HCT116 (cell line): ENCODE measurements around the gene NCAPH2. TPM values are rescaled to one million over a fixed set of nuclear protein-coding genes. Genes with fewer than 3 reads are reported as not detected.
"Not testable (repeated sequence)": the region's sequence is repeated elsewhere in the genome, so short reads cannot be mapped to it uniquely, and the experiment has no call there.

Source experiments
- ATAC-seq: fragments of 200-7000 bp; cut with Tn5 transposase; 2 replicates; pipeline ENCODE4 v1.9.1; 2020; ENCODE audit warnings: mild to moderate bottlenecking, moderate library complexity
- BruUV-seq: library from RNA; stranded (reverse); fragments of 400-500 nt; replicated peaks from 2 replicates; lab custom pipeline; 2021; lab: Mats Ljungman, UMichigan
- CTCF ChIA-PET: fragments of 300-600 bp; sonication (Branson Sonifier 250); formaldehyde crosslinking; loops from one replicate; lab custom pipeline; 2021; ENCODE audit warnings: antibody characterized with exemption; lab: Charles Lee
- POLR2A ChIA-PET: fragments of 300-600, 350-600 bp; sonication (Branson Sonifier 250); formaldehyde crosslinking; loops from one replicate; lab custom pipeline; 2021; ENCODE audit warnings: antibody characterized with exemption; lab: Charles Lee
- RAD21 ChIA-PET, 2 experiments: fragments of 300-600 bp; sonication (Branson Sonifier 250); formaldehyde crosslinking; loops; one replicate each; lab custom pipeline; 2023; ENCODE audit warnings: low total read pairs in 2 of 2; ENCODE audit not compliant: uncharacterized antibody in 2 of 2, unreplicated experiment in 2 of 2, low non-redundant PET in 1 of 2; lab: Charles Lee
- DNase-seq: peaks from one replicate; pipeline ENCODE4 v3.0.0-alpha.2; 2010; ENCODE audit warnings: low read depth, low spot score
- H2AFZ ChIP-seq: fragments of 200-600 bp; shearing (Covaris generic), sonication (generic); 2 replicates; pipeline ENCODE4 v1.6.1; 2017; ENCODE audit warnings: low read depth, mixed run types, mixed read lengths, antibody characterized with exemption, low read length; ENCODE audit not compliant: poor library complexity, severe bottlenecking
- H3K27ac ChIP-seq: 2 replicates; pipeline ENCODE4 v1.5.1; 2012; ENCODE audit warnings: low read depth, low read length
- H3K27me3 ChIP-seq: fragments of 200-600 bp; sonication (generic); 2 replicates; pipeline ENCODE4 v1.6.1; 2016; ENCODE audit warnings: mixed run types, low read length, mixed read lengths; ENCODE audit not compliant: insufficient read depth
- H3K36me3 ChIP-seq, 2 experiments: fragments of 200-500 bp in 1 of 2; fragments of 200-600 bp in 1 of 2; sonication (Bioruptor generic) in 1 of 2; sonication (generic) in 1 of 2; 2 replicates each; pipeline versions ENCODE4 v1.5.1 to v1.6.1; 2014 to 2016; ENCODE audit warnings: low read length in 2 of 2, inconsistent platforms in 1 of 2, mixed read lengths in 1 of 2, mixed run types in 1 of 2; ENCODE audit not compliant: insufficient read depth in 2 of 2, control insufficient read depth in 1 of 2
- H3K4me1 ChIP-seq, 2 experiments: fragments of 200-600 bp in 1 of 2; sonication (generic) in 1 of 2; 2 replicates each; pipeline versions ENCODE4 v1.5.1 to v1.6.1; 2012 to 2017; ENCODE audit warnings: low read length in 2 of 2, inconsistent platforms in 1 of 2, mild to moderate bottlenecking in 1 of 2, mixed read lengths in 1 of 2, mixed run types in 1 of 2, moderate library complexity in 1 of 2; ENCODE audit not compliant: insufficient read depth in 2 of 2, control insufficient read depth in 1 of 2
- H3K4me2 ChIP-seq: fragments of 200-600 bp; sonication (generic); 2 replicates; pipeline ENCODE4 v1.6.1; 2017; ENCODE audit warnings: mixed run types, low read length, mixed read lengths
- H3K4me3 ChIP-seq, 2 experiments: fragments of 200-600 bp in 1 of 2; sonication (generic) in 1 of 2; replicated peaks in 1 of 2; 2 replicates each; pipeline ENCODE4 v1.5.1; 2011 to 2016; ENCODE audit warnings: low read length in 2 of 2, control low read depth in 1 of 2, low read depth in 1 of 2, mild to moderate bottlenecking in 1 of 2, mixed read lengths in 1 of 2, mixed run types in 1 of 2
- H3K79me2 ChIP-seq: fragments of 200-600 bp; sonication (generic); 2 replicates; pipeline ENCODE4 v1.6.1; 2017; ENCODE audit warnings: mild to moderate bottlenecking, mixed run types, low read length, moderate library complexity, mixed read lengths; ENCODE audit not compliant: insufficient read depth
- H3K9ac ChIP-seq: fragments of 200-600 bp; sonication (generic); 2 replicates; pipeline ENCODE4 v1.6.1; 2016; ENCODE audit warnings: low read length, mixed read lengths
- H3K9me2 ChIP-seq: fragments of 200-600 bp; sonication (generic), shearing (Covaris generic); 2 replicates; pipeline ENCODE4 v1.6.1; 2017; ENCODE audit warnings: mixed run types, mild to moderate bottlenecking, moderate library complexity; ENCODE audit not compliant: insufficient read depth
- H3K9me3 ChIP-seq, 2 experiments: fragments of 200-500 bp in 1 of 2; fragments of 200-600 bp in 1 of 2; sonication (Bioruptor generic) in 1 of 2; sonication (generic) in 1 of 2; 2 replicates each; pipeline ENCODE4 v1.6.1; 2014 to 2017; ENCODE audit warnings: low read length in 2 of 2, mixed read lengths in 2 of 2, inconsistent platforms in 1 of 2, low read depth in 1 of 2, mild to moderate bottlenecking in 1 of 2, mixed run types in 1 of 2, moderate library complexity in 1 of 2; ENCODE audit not compliant: control insufficient read depth in 1 of 2, insufficient read depth in 1 of 2
- H4K20me1 ChIP-seq: fragments of 200-600 bp; sonication (generic), shearing (Covaris generic); 2 replicates; pipeline ENCODE4 v1.6.1; 2017; ENCODE audit warnings: mixed run types, mild to moderate bottlenecking, moderate library complexity; ENCODE audit not compliant: insufficient read depth
- ATF3 ChIP-seq: IDR thresholded peaks from 2 replicates; pipeline ENCODE4 v1.6.1; 2012
- CEBPB ChIP-seq: IDR thresholded peaks from 2 replicates; pipeline ENCODE4 v1.6.1; 2012; ENCODE audit warnings: low read depth
- CTCF ChIP-seq, 3 experiments: fragments of 200-600 bp in 1 of 3; sonication (generic) in 1 of 3; IDR thresholded peaks in 2 of 3; conservative IDR thresholded peaks in 1 of 3; 2 replicates each; pipeline ENCODE4 v1.5.1; 2012 to 2017; ENCODE audit warnings: low read depth in 2 of 3, low read length in 2 of 3, antibody characterized with exemption in 1 of 3, borderline replicate concordance in 1 of 3, control low read depth in 1 of 3, mild to moderate bottlenecking in 1 of 3, mixed read lengths in 1 of 3, mixed run types in 1 of 3, moderate library complexity in 1 of 3; ENCODE audit not compliant: insufficient read depth in 1 of 3
- EGR1 ChIP-seq: IDR thresholded peaks from 2 replicates; pipeline ENCODE4 v1.6.1; 2012; ENCODE audit warnings: low read depth
- EZH2 ChIP-seq: fragments of 200-600 bp; sonication (generic); IDR thresholded peaks from 2 replicates; pipeline ENCODE4 v1.6.1; 2017; ENCODE audit warnings: antibody characterized with exemption, mixed run types
- EZH2phosphoT487 ChIP-seq: fragments of 200-600 bp; IDR thresholded peaks from 2 replicates; pipeline ENCODE4 v1.6.1; 2018; ENCODE audit warnings: antibody characterized with exemption, borderline replicate concordance
- FOSL1 ChIP-seq: IDR thresholded peaks from 2 replicates; pipeline ENCODE4 v1.6.1; 2012; ENCODE audit warnings: low read depth
- JUND ChIP-seq: IDR thresholded peaks from 2 replicates; pipeline ENCODE4 v1.6.1; 2012
- MAX ChIP-seq: IDR thresholded peaks from 2 replicates; pipeline ENCODE4 v1.6.1; 2012
- RAD21 ChIP-seq: IDR thresholded peaks from 2 replicates; pipeline ENCODE4 v1.6.1; 2012; ENCODE audit warnings: low read depth, mild to moderate bottlenecking
- SRF ChIP-seq: IDR thresholded peaks from 2 replicates; pipeline ENCODE4 v1.6.1; 2012; ENCODE audit warnings: low read depth
- YY1 ChIP-seq: IDR thresholded peaks from 2 replicates; pipeline ENCODE4 v1.6.1; 2011; ENCODE audit warnings: low read length, low read depth, moderate library complexity, mild to moderate bottlenecking; ENCODE audit not compliant: insufficient replicate concordance; ENCODE audit errors: extremely low read depth
- ZFX ChIP-seq: fragments of 450-650 bp; IDR thresholded peaks from 2 replicates; pipeline ENCODE4 v1.6.1; 2017
- ZNF274 ChIP-seq: fragments of 200-500 bp; sonication (Bioruptor generic); IDR thresholded peaks from 2 replicates; pipeline ENCODE4 v1.6.1; 2014; ENCODE audit warnings: mild to moderate bottlenecking, low read depth, low read length, inconsistent platforms
- intact Hi-C: fragments of 100-400 bp; cut with micrococcal nuclease; formaldehyde crosslinking; loops from 2 replicates; pipeline ENCODE4 v1.10.0; 2022
- total RNA-seq: library from RNA; stranded (reverse); gene quantifications from one replicate; pipeline ENCODE4 v1.2.1, GENCODE V29; 2021; ENCODE audit not compliant: unreplicated experiment

Gene NCAPH2
- total RNA-seq, 1 experiment from 2014 or later, result 99.1 TPM

- ChIA-PET CTCF (no interaction called here), RAD21 (no interaction called here), POLR2A (no interaction called here)
- Histone ChIP-seq H3K4me2 (peak overlapping the region; percentile 93), H3K27ac (no peak overlapping the region), H3K4me1 (peaks cover 3 to 47% of the 10 kb centered on the region in 2 experiments; a peak in 3 of 4 replicates), H2AFZ (no peak overlapping the region), H3K9me2 (no peaks in the 10 kb centered on the region), H3K79me2 (peaks cover 5% of the 10 kb centered on the region; the same call in 1 of the 2 replicates), H3K4me3 (peak overlapping the region in 1 of 2 experiments; percentile 92; a peak in 1 of 4 replicates), H3K9ac (peak overlapping the region; percentile 91; the same call in 1 of the 2 replicates), H4K20me1 (no peaks in the 10 kb centered on the region), H3K27me3 (no peaks in the 10 kb centered on the region), H3K36me3 (no peaks in the 10 kb centered on the region), H3K9me3 (no peaks in the 10 kb centered on the region)
- no TSS peak for BruUV-seq
- DNase-seq, result no peak
- intact Hi-C loops, result loop anchor here (5.0 kb wide), 1 partner anchor 89 kb away; no protein-coding TSS in a partner anchor
- no peak for ATAC-seq
- TF ChIP-seq FOSL1, result no peak
- no peak for TF ChIP-seq ZFX
- TF ChIP-seq EZH2phosphoT487, result no peak
- TF ChIP-seq SRF, result no peak
- TF ChIP-seq YY1, result no peak
- no peak for TF ChIP-seq CTCF (IDR thresholded peaks at IDR 0.05 in 2 of 3, conservative IDR thresholded peaks at IDR 0.05 in 1 of 3; ENCODE audit: borderline replicate concordance in 1 of 3, insufficient read depth in 1 of 3, low read depth in 2 of 3, low read length in 2 of 3)
- TF ChIP-seq MAX, result no peak
- no peak for TF ChIP-seq RAD21
- TF ChIP-seq ATF3, result no peak
- no peak for TF ChIP-seq CEBPB
- TF ChIP-seq ZNF274, result no peak
- no peak for TF ChIP-seq EZH2
- no peak for TF ChIP-seq JUND
- TF ChIP-seq EGR1, result no peak
These were observed 25.1 kb downstream of the NCAPH2 start for GRCh38 chr22:50532824-50533796.

- RAD21 ChIA-PET, H3K9ac ChIP-seq, H3K9me2 ChIP-seq, H3K4me2 ChIP-seq, H2AFZ ChIP-seq, H3K4me3 ChIP-seq, DNase-seq, H4K20me1 ChIP-seq, H3K27ac ChIP-seq, BruUV-seq, H3K79me2 ChIP-seq, H3K27me3 ChIP-seq, H3K36me3 ChIP-seq, CTCF ChIA-PET, ATAC-seq, H3K9me3 ChIP-seq: not testable (repeated sequence)
- POLR2A ChIA-PET, result interaction anchor here (2.3 kb wide), 1 partner anchor 11 kb away, joined by 7 read pairs; the partner anchor contains the start of gene KLHDC7B
- intact Hi-C loops, result loop anchor here (5.0 kb wide), 1 partner anchor 88 kb away; no protein-coding TSS in a partner anchor
- H3K4me1 ChIP-seq, result peaks cover 3 to 41% of the 10 kb centered on the region in 2 experiments; a peak in 3 of 4 replicates
These were observed 26.1 kb downstream of the NCAPH2 start for GRCh38 chr22:50533856-50534711.
